ENCODE results near the gene FLRT1.

The FLRT1 gene

GRCh38 chr11:64084146-64084950 lies 48.6 kb downstream of the FLRT1 start:
- no peak for TF ChIP-seq ZNF274 (IDR thresholded peaks at IDR 0.05; ENCODE audit: low read depth, low read length)
- no peak overlapping the region for H3K4me3 ChIP-seq (ENCODE audit: low read length)

- no peak for TF ChIP-seq ZNF274 (IDR thresholded peaks at IDR 0.05; ENCODE audit: low read depth, low read length)
- H3K4me3 ChIP-seq (ENCODE audit: low read length), result no peak overlapping the region
Observed at GRCh38 chr11:64084951-64085710, 49.4 kb downstream of the FLRT1 start.
